Epithelial cell of esophagus (primary cell): ENCODE measurements around the gene C22orf39.

ENCODE experiments used
- DNase-seq: peaks from one replicate; pipeline ENCODE4 v3.0.0; 2010; ENCODE audit warnings: low read depth
- H3K4me3 ChIP-seq: 2 replicates; pipeline ENCODE4 v1.5.1; 2011; ENCODE audit warnings: mild to moderate bottlenecking, low read length, control low read depth
- TF ChIP-seq, protein P1 (sequence below): IDR thresholded peaks from 2 replicates; pipeline ENCODE4 v1.5.1; 2011; ENCODE audit warnings: low read depth, mild to moderate bottlenecking, low read length, control low read depth, inconsistent platforms; ENCODE audit not compliant: insufficient read depth; ENCODE audit errors: missing control alignments

C22orf39 gene

DNA sequence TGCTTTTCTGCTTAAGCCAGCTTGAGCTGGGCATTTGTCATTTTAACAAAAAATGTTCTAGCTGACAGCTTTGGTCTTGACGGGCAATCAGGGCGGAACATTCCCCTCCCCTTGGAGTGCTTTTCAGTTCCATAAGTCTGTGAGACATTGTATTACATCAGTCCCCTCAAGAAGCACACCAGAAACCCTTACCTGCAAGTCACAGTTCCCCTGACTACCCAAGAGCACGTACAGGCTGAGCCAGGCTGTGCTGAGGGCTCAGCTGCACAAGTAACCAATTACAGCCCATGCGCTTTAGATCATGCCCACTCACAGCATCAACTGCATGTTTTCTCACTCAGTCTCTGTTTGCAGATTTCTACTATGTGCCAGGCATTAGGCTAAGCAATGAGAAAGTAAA, 35.0 kb downstream of the C22orf39 start:
- TF ChIP-seq, protein P1, sequence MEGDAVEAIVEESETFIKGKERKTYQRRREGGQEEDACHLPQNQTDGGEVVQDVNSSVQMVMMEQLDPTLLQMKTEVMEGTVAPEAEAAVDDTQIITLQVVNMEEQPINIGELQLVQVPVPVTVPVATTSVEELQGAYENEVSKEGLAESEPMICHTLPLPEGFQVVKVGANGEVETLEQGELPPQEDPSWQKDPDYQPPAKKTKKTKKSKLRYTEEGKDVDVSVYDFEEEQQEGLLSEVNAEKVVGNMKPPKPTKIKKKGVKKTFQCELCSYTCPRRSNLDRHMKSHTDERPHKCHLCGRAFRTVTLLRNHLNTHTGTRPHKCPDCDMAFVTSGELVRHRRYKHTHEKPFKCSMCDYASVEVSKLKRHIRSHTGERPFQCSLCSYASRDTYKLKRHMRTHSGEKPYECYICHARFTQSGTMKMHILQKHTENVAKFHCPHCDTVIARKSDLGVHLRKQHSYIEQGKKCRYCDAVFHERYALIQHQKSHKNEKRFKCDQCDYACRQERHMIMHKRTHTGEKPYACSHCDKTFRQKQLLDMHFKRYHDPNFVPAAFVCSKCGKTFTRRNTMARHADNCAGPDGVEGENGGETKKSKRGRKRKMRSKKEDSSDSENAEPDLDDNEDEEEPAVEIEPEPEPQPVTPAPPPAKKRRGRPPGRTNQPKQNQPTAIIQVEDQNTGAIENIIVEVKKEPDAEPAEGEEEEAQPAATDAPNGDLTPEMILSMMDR: no peak
- DNase-seq: no peak

DNA sequence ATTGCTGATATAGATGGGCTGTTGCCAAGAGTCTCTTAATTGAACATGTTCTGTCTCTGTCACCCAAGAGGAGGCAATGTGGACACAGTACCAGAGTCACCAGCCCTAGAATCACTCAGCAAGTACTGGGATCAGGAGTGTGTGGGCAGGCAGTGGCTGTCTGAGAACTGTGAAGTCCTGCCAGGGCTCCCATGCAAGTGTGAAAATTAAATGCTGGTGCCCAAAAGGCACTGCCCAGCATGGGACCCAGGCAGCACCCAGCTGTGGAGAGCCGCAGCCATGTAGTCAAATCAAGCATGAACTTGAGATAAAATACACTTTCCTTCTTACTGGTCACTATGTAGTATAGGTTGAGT, 35.8 kb downstream of the C22orf39 start:
- TF ChIP-seq, protein P1: no peak
- DNase-seq: no peak
- no peak overlapping the region for H3K4me3 ChIP-seq

More for the DNA sequence above, 35.0 kb downstream of the C22orf39 start:
- H3K4me3 ChIP-seq: no peak overlapping the region

DNA sequence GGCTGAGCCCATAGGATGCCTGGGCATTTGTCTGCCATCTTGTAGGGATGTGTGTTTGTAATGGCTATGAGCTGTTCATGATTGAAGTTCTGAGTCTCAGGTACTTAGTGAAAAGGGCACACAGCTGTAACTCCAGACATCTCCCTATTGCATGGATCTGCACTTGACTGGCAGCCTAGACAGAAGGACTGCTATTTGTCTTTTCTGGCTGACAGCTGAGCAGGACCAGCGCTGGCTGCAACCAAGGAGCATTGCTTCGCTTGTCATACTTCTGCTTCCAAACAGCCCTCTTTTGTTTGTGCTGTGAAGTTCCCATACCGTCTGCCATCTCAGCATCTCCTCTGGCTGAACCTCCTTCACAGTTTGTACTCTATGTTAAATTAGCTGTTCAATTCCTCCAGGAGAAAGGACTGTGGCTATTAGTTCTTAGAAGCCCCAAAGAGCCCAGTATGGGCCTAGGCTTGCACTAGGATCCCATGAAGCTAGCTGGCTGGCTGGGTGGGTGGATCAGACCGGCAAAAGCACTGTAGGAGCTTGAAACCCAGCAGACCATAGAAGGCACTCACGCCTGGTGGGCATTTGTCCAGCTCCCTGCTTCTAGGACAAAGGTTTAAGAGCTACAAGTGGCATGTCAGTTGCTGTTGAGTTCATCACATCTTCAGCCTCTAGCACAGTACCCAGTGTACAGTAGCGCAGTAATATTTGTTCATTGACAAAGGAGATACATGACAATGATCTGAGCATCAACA, 36.4 kb downstream of the C22orf39 start:
- TF ChIP-seq, protein P1: no peak
- no peak for DNase-seq
- H3K4me3 ChIP-seq: no peak overlapping the region

DNA sequence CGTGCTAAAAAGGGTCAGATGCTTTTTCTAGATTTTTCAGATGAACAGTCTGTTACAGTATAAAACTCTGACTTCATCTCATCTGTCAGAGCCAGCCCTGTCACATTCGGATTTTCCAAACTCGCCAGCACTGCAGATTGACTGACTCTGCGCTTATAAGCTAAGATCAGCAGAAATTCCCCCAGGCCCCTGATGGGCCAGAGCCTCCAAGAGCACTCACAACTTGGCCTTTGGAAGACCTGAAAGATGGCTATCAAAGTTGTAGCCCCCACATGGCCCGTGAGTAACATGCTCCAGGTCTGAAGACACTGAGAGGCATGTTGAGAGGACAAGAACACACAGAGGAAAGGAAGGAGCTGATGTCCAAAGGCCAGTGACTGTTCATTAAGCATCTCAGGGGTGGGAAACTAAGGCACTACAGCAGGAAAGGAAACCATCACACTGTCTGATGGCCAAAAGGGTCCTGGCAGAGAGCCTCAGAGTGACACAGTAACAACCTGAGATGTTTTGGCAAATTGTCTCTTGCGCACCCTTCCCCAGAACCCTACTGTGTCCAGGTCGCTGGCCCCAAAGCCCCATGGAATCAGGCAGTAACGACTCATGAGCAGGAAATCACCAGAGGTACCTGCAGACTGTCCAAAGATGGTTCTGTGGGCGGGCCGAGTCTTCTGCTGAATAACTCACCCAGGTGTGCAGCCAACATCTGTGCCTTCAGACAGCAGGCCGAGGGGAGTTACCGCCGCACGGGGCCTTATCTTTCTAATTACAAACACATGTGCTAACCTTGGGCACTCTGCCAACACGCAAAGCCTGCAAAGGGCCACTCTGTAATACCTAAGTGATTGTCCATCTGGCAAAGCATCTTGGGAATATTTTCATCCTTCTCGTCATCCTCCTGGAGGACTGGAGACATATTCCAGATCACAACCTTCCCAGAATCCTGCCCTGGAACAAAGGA, 39.6 kb downstream of the C22orf39 start:
- TF ChIP-seq, protein P1: no peak
- DNase-seq: no peak
- no peak overlapping the region for H3K4me3 ChIP-seq

DNA sequence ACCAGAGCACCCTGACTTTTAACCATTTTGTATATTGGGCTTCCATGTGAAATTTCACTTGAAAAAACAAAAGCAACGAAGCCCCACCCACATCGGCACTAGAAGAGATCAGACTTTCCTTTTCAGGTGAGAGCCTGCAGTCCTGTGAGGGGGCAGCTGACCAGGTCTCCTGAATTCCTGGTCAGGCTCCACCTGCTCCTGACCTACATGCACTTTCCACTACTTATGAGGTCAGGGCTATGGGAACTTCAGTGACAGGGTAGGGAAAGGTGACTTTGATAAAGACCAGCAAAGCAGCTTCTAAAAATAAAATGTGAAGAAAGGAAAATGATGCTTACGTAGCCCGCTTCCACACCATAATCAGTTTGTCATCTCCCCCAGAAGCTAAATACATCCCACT, 40.7 kb downstream of the C22orf39 start:
- DNase-seq: no peak
- no peak overlapping the region for H3K4me3 ChIP-seq
- TF ChIP-seq, protein P1: no peak

DNA sequence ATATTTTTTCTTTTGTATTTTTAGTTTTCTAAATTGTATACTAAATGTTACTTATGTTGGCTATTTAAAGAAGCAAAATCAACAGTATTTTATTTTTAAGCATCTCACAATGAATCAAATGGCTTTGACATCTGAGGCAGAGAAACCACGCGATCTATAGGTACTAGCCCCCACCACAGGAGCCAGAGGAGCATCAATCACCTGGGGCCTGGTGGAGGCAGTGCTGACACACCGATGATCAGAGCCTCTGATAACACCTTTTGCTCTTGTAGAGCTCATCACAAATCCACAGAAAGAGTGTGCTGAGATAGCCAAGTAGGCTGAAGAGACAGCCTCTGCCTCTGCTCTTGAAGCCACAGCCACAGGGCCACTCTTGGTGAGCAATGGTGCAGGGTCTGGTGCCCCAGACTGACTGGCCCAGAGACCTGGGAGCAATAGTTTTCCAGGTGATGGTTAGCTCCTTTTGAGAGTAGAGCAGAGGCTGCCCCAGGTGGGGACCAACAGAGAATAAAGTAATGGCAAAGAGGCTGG, 41.2 kb downstream of the C22orf39 start:
- no peak for DNase-seq
- H3K4me3 ChIP-seq: no peak overlapping the region
- TF ChIP-seq, protein P1: no peak
